ENCODE data around the gene RUFY1. TPM values are rescaled to one million over a fixed set of nuclear protein-coding genes. Genes with fewer than 3 reads are reported as not detected.

Gene RUFY1
- polyA plus RNA-seq, 1 experiment: 25.6 TPM

DNA sequence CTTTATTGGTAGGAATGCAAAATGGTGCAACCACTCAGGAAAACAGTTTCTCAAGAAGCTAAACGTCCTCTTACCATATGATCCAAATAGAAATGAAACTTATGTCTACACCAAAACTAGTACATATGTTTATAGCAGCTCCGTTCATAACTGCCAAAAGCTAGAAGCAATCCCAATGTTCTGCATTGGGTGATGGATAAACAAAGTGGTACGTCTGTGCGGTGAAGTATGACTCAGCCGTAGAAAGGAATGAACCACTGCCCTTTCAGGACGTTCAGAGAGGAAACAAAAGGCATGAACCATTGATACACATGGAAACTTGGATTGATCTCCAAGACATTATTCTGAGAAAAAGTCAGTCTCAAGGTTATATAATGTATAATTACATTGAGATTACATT lies 45.6 kb downstream of the RUFY1 start:
- H3K4me3 ChIP-seq (ENCODE audit: low read depth, low read length): no peak overlapping the region
- H3K36me3 ChIP-seq (ENCODE audit: control insufficient read depth, insufficient read depth, low read length): peaks cover 29% of the 10 kb centered on the region
- CTCF ChIA-PET: interaction anchor here (0.6 to 1.5 kb wide), 2 partner anchors 16 to 25 kb away, joined by 3 read pairs; no protein-coding TSS in a partner anchor
- no peak for DNase-seq (ENCODE audit: low read depth)
- no peaks in the 10 kb centered on the region for H3K27me3 ChIP-seq (ENCODE audit: control insufficient read depth, insufficient read depth, low read length)
- TF ChIP-seq, protein P1, sequence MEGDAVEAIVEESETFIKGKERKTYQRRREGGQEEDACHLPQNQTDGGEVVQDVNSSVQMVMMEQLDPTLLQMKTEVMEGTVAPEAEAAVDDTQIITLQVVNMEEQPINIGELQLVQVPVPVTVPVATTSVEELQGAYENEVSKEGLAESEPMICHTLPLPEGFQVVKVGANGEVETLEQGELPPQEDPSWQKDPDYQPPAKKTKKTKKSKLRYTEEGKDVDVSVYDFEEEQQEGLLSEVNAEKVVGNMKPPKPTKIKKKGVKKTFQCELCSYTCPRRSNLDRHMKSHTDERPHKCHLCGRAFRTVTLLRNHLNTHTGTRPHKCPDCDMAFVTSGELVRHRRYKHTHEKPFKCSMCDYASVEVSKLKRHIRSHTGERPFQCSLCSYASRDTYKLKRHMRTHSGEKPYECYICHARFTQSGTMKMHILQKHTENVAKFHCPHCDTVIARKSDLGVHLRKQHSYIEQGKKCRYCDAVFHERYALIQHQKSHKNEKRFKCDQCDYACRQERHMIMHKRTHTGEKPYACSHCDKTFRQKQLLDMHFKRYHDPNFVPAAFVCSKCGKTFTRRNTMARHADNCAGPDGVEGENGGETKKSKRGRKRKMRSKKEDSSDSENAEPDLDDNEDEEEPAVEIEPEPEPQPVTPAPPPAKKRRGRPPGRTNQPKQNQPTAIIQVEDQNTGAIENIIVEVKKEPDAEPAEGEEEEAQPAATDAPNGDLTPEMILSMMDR (IDR thresholded peaks at IDR 0.05; ENCODE audit: insufficient read depth, low read depth, low read length): no peak
- POLR2A ChIA-PET: no interaction called here

DNA sequence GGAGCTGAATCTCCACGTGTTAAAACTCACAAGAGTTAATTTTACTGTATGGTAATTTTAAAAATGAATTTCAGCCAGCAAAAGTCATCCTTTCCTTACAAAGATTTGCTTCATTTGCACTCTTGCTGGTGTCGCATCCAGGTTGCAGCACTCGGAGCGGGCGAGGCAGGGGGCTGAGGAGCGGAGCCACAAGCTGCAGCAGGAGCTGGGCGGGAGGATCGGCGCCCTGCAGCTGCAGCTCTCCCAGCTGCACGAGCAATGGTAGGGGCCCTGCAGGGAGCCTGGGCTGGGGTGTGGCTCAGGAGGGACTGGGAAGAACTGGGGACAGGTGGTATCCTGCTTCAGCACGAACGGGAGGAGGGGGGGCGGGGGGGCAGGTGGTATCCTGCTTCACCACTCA lies 46.1 kb downstream of the RUFY1 start:
- H3K27me3 ChIP-seq (ENCODE audit: control insufficient read depth, insufficient read depth, low read length): no peaks in the 10 kb centered on the region
- DNase-seq (ENCODE audit: low read depth): no peak
- peaks cover 29% of the 10 kb centered on the region for H3K36me3 ChIP-seq (ENCODE audit: control insufficient read depth, insufficient read depth, low read length)
- ChIA-PET POLR2A (no interaction called here), CTCF (interaction anchor here (0.6 to 1.5 kb wide), 3 partner anchors 15 to 30 kb away, joined by 3 to 6 read pairs (median 3); no protein-coding TSS in a partner anchor)
- H3K4me3 ChIP-seq (ENCODE audit: low read depth, low read length): no peak overlapping the region
- TF ChIP-seq, protein P1 (IDR thresholded peaks at IDR 0.05; ENCODE audit: insufficient read depth, low read depth, low read length): no peak

DNA sequence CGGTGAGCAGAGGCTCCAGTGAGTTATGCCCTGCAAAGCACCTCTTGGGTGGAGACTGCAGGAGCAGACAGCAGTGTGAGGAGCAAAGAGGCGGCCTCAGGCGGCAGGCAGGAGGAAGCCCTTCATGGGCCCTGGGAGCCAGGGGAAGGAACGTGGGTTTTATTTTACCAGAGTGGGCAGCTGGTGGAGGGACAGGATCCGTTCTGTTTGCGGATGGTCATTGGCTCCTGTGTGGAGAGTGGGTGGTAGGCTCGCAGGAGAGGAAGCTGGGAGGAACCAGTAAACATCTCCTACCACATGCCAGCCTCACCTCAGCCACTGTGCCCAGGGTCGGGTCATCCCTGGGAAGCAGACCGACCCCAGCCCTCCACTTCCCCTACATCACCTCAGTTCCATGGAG lies 48.7 kb downstream of the RUFY1 start:
- CTCF ChIA-PET: no interaction called here

DNA sequence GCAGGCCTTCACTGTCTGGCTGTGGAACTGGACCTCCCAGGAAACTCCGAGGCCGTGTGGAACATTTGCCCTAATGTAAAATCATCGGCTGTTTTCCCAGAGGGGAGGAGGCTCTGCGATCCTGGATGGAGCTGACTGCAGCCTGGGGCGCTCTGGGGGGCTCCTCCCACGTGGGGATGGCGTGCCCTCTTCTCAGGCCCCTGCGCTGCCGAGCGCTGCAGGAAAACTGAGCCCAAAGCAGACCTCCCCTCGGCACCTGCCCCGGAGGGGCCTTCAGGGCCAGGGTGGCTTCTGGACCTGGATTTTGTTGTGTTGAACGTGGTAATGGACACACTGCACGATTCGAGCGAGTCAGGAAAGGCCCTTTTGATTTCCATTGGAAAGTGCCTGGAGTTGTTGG lies 49.2 kb downstream of the RUFY1 start:
- H3K27me3 ChIP-seq (ENCODE audit: control insufficient read depth, insufficient read depth, low read length): no peaks in the 10 kb centered on the region
- ChIA-PET POLR2A (no interaction called here), CTCF (no interaction called here)
- H3K36me3 ChIP-seq (ENCODE audit: control insufficient read depth, insufficient read depth, low read length): peaks cover 30% of the 10 kb centered on the region
- H3K4me3 ChIP-seq (ENCODE audit: low read depth, low read length): no peak overlapping the region
- no peak for DNase-seq (ENCODE audit: low read depth)
- TF ChIP-seq, protein P1 (IDR thresholded peaks at IDR 0.05; ENCODE audit: insufficient read depth, low read depth, low read length): no peak

More for the DNA sequence above, 48.7 kb downstream of the RUFY1 start:
- no peak for DNase-seq (ENCODE audit: low read depth)
- POLR2A ChIA-PET: no interaction called here
- TF ChIP-seq, protein P1 (IDR thresholded peaks at IDR 0.05; ENCODE audit: insufficient read depth, low read depth, low read length): no peak
- Histone ChIP-seq H3K36me3 (ENCODE audit: control insufficient read depth, insufficient read depth, low read length) (peaks cover 31% of the 10 kb centered on the region), H3K27me3 (ENCODE audit: control insufficient read depth, insufficient read depth, low read length) (no peaks in the 10 kb centered on the region), H3K4me3 (ENCODE audit: low read depth, low read length) (no peak overlapping the region)

DNA sequence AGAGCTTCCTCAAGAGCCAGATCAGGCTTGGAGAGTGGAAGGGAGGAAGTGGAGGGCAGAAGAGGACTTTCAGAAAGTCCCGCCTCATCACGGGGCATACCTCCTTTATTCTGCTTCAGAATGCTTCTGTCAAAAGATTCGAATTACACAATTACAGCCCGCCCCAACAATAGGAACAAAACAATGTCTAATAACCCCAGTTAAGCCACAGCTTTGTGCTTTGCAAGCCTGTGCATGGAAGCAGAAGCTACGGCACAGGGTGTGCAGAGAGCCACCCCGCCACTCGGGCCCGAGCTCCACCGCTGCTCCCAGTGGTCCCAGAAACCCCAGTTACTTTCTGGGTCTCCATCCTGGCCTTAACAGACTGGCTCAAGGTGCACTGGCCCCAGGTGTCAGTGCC lies 49.6 kb downstream of the RUFY1 start:
- Histone ChIP-seq H3K4me3 (ENCODE audit: low read depth, low read length) (no peak overlapping the region), H3K27me3 (ENCODE audit: control insufficient read depth, insufficient read depth, low read length) (no peaks in the 10 kb centered on the region), H3K36me3 (ENCODE audit: control insufficient read depth, insufficient read depth, low read length) (peaks cover 27% of the 10 kb centered on the region)
- POLR2A ChIA-PET: no interaction called here
- CTCF ChIA-PET: no interaction called here
- no peak for DNase-seq (ENCODE audit: low read depth)
- TF ChIP-seq, protein P1 (IDR thresholded peaks at IDR 0.05; ENCODE audit: insufficient read depth, low read depth, low read length): no peak
